Endothelial cell of umbilical vein (primary cell): ENCODE measurements around the gene RSPH3. TPM values are rescaled to one million over a fixed set of nuclear protein-coding genes. Genes with fewer than 3 reads are reported as not detected.

Source experiments
- BruUV-seq: library from RNA; stranded (reverse); fragments of 400-500 nt; replicated peaks from 2 replicates; lab custom pipeline; 2021; lab: Mats Ljungman, UMichigan
- CTCF ChIA-PET: fragments of 300-600, 350-600 bp; sonication (Branson Sonifier 250); formaldehyde crosslinking; loops from one replicate; lab custom pipeline; 2021; ENCODE audit warnings: antibody characterized with exemption, inconsistent platforms; lab: Charles Lee
- POLR2A ChIA-PET: fragments of 300-600, 350-600 bp; sonication (Branson Sonifier 250); formaldehyde crosslinking; loops from one replicate; lab custom pipeline; 2021; ENCODE audit warnings: antibody characterized with exemption, inconsistent platforms; lab: Charles Lee
- DNase-seq: peaks from one replicate; pipeline ENCODE4 v3.0.0-alpha.2; 2011; ENCODE audit warnings: low read depth, low spot score
- FAIRE-seq: peaks from 2 replicates; lab custom pipeline; 2011; peaks lifted over from hg19 to GRCh38; lab: Jason Lieb, UNC
- H2AFZ ChIP-seq: 2 replicates; pipeline ENCODE4 v1.6.0; 2012; ENCODE audit warnings: low read depth, low read length, control low read depth, inconsistent platforms
- H3K27ac ChIP-seq: 2 replicates; pipeline ENCODE4 v1.5.1; 2011; ENCODE audit warnings: low read depth, mild to moderate bottlenecking, control low read depth, low read length, moderate library complexity; ENCODE audit not compliant: insufficient read depth
- H3K27me3 ChIP-seq, 2 experiments: 2 replicates each; pipeline versions ENCODE4 v1.6.0 to v1.6.1; 2011; ENCODE audit warnings: low read length in 2 of 2, mixed read lengths in 1 of 2; ENCODE audit not compliant: control insufficient read depth in 2 of 2, insufficient read depth in 2 of 2
- H3K36me3 ChIP-seq, 2 experiments: 2 replicates in 1 of 2; 3 replicates in 1 of 2; pipeline ENCODE4 v1.5.1; 2011; ENCODE audit warnings: low read length in 2 of 2, mild to moderate bottlenecking in 1 of 2, moderate library complexity in 1 of 2; ENCODE audit not compliant: control insufficient read depth in 2 of 2, insufficient read depth in 2 of 2; ENCODE audit errors: extremely low read depth in 1 of 2
- H3K4me1 ChIP-seq: 3 replicates; pipeline ENCODE4 v1.5.1; 2011; ENCODE audit warnings: mild to moderate bottlenecking, low read length; ENCODE audit not compliant: control insufficient read depth, insufficient read depth; ENCODE audit errors: extremely low read depth
- H3K4me2 ChIP-seq: 2 replicates; pipeline ENCODE4 v1.6.1; 2011; ENCODE audit warnings: low read length, control low read depth, mixed read lengths; ENCODE audit not compliant: insufficient read depth
- H3K4me3 ChIP-seq, 3 experiments: fragments of 200-600 bp in 1 of 3; sonication (generic), shearing (Covaris generic) in 1 of 3; replicated peaks in 1 of 3; 2 replicates each; pipeline ENCODE4 v1.5.1; 2011 to 2016; ENCODE audit warnings: control low read depth in 3 of 3, low read length in 3 of 3, mild to moderate bottlenecking in 2 of 3, inconsistent platforms in 1 of 3, low read depth in 1 of 3, moderate library complexity in 1 of 3; ENCODE audit not compliant: insufficient read depth in 1 of 3
- H3K79me2 ChIP-seq: 2 replicates; pipeline ENCODE4 v1.6.0; 2012; ENCODE audit warnings: low read length, inconsistent platforms; ENCODE audit not compliant: control insufficient read depth, insufficient read depth
- H3K9ac ChIP-seq: replicated peaks from 2 replicates; pipeline ENCODE3; 2011; ENCODE audit warnings: low read length, control low read depth; ENCODE audit not compliant: insufficient read depth; ENCODE audit errors: extremely low read depth
- H3K9me1 ChIP-seq: replicated peaks from 3 replicates; pipeline ENCODE4 v1.6.0; 2011; ENCODE audit warnings: mild to moderate bottlenecking, low read length; ENCODE audit not compliant: control insufficient read depth, insufficient read depth; ENCODE audit errors: extremely low read depth
- H3K9me3 ChIP-seq: replicated peaks from 2 replicates; pipeline ENCODE4 v1.5.1; 2012; ENCODE audit warnings: low read length, inconsistent platforms; ENCODE audit not compliant: control insufficient read depth, insufficient read depth
- H4K20me1 ChIP-seq: replicated peaks from 2 replicates; pipeline ENCODE3; 2011; ENCODE audit warnings: mild to moderate bottlenecking, low read length; ENCODE audit not compliant: control insufficient read depth, insufficient read depth; ENCODE audit errors: extremely low read depth
- CTCF ChIP-seq, 2 donors: IDR thresholded peaks; 1 replicate in 1 of 2; 2 replicates in 1 of 2; pipeline ENCODE4 v1.5.1; 2011; ENCODE audit warnings: low read length in 2 of 2, mild to moderate bottlenecking in 2 of 2, moderate library complexity in 2 of 2, control low read depth in 1 of 2, inconsistent platforms in 1 of 2, low read depth in 1 of 2; ENCODE audit not compliant: insufficient read depth in 1 of 2; ENCODE audit errors: extremely low read depth in 1 of 2
- MYC ChIP-seq: IDR thresholded peaks from one replicate; pipeline ENCODE4 v1.6.1; 2011; ENCODE audit warnings: mild to moderate bottlenecking, low read depth, low read length
- POLR2AphosphoS5 ChIP-seq: IDR thresholded peaks from 2 replicates; pipeline ENCODE4 v1.6.1; 2012; ENCODE audit warnings: low read depth, mild to moderate bottlenecking, control low read depth, low read length, moderate library complexity; ENCODE audit not compliant: insufficient read depth
- dilution Hi-C: fragments of 300-500 bp; cut with MboI; formaldehyde crosslinking; loops from one replicate; pipeline ENCODE4 v1.15.0; 2019; ENCODE audit warnings: low sequenced_read_pairs; ENCODE audit not compliant: extremely low pct_ligation_motif_present
- intact Hi-C: fragments of 100-400 bp; cut with micrococcal nuclease; formaldehyde crosslinking; loops from one replicate; pipeline ENCODE4 v1.10.0; 2022
- polyA plus RNA-seq, 4 experiments: library from polyadenylated mRNA; depleted of rRNA in 3 of 4; stranded (reverse) in 3 of 4; unstranded in 1 of 4; fragments of >200 nt; gene quantifications; 2 replicates each; pipeline versions ENCODE4 v1.2.1 to v1.2.3, GENCODE V29; 2011 to 2012; ENCODE audit warnings: missing spikeins in 1 of 4
- total RNA-seq: library from RNA; stranded (reverse); gene quantifications from 2 replicates; pipeline ENCODE4 v1.2.3, GENCODE V29; 2021

The RSPH3 gene
- total and polyA plus RNA-seq, 2 donors (not counting 3 experiments of a cell fraction or from before 2014, with no cell fraction given): 0.66 to 3.3 TPM

DNA sequence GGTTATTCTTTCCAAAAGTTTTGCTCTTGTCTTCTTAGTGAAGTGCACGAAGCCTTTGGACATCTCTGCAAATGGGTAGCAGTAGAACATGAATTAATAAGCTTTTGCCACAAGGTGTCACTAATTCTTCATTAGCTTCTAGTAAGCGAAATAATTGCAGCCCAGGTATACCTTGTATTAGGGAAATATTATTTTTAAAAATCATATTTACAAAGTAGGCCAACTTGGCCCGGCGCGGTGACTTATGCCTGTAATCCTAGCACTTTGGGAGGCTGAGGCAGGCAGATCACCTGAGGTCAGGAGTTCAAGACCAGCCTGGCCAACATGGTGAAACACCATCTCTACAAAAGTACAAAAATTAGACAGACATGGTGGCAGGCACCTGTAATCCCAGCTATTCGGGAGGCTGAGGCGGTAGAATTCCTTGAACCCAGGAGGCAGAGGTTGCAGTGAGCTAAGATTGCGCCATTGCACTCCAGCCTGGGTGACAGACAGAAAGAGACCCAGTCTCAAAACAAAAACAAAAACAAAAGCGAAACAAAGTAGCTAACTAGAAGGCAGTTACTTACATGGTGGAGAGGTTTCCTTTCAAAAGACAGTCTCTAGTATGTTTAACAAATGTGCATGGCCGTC is 8.8 kb upstream of the RSPH3 start:
- no peaks in the 10 kb centered on the region for H3K9me1 ChIP-seq
- H3K4me3 ChIP-seq: no peak overlapping the region
- no peak overlapping the region for H3K9ac ChIP-seq
- FAIRE-seq (peak; percentile 59), DNase-seq (peak; percentile 30)
- H3K27me3 ChIP-seq: no peaks in the 10 kb centered on the region
- dilution Hi-C loops (no loop called here), intact Hi-C loops (loop anchor here (1.0 kb wide), 2 partner anchors 96 to 126 kb away; no protein-coding TSS in a partner anchor)
- H3K79me2 ChIP-seq: no peaks in the 10 kb centered on the region
- POLR2A ChIA-PET: interaction anchor here (0.6 kb wide), 1 partner anchor 317 kb away, joined by 3 read pairs; no protein-coding TSS in a partner anchor
- no peaks in the 10 kb centered on the region for H3K4me1 ChIP-seq
- CTCF ChIA-PET: interaction anchor here (0.7 to 4.9 kb wide), 22 partner anchors 9 to 646 kb away, joined by 3 to 165 read pairs (median 5); partner anchors contain the start of gene RSPH3
- TF ChIP-seq CTCF (IDR thresholded peaks at IDR 0.05; ENCODE audit: extremely low read depth in 1 of 2, insufficient read depth in 1 of 2, low read depth in 1 of 2, low read length in 2 of 2): peak; percentile 14 to 21
- TF ChIP-seq MYC: no peak
- H3K9me3 ChIP-seq: no peaks in the 10 kb centered on the region
- no peak overlapping the region for H3K4me2 ChIP-seq
- no peaks in the 10 kb centered on the region for H4K20me1 ChIP-seq
- H3K27ac ChIP-seq: no peak overlapping the region
- BruUV-seq: no TSS peak
- H3K36me3 ChIP-seq: no peaks in the 10 kb centered on the region
- H2AFZ ChIP-seq: no peak overlapping the region

GRCh38 chr6:159007510-159007909 is 7.5 kb upstream of the RSPH3 start:
- no TSS peak for BruUV-seq
- dilution Hi-C loops: no loop called here
- TF ChIP-seq CTCF (IDR thresholded peaks at IDR 0.05; ENCODE audit: extremely low read depth in 1 of 2, insufficient read depth in 1 of 2, low read depth in 1 of 2, low read length in 2 of 2) (no peak), POLR2AphosphoS5 (no peak)
- Histone ChIP-seq H3K9me3 (no peaks in the 10 kb centered on the region), H2AFZ (no peak overlapping the region), H3K27me3 (no peaks in the 10 kb centered on the region), H3K4me3 (no peak overlapping the region), H3K4me1 (no peaks in the 10 kb centered on the region), H4K20me1 (no peaks in the 10 kb centered on the region), H3K4me2 (no peak overlapping the region), H3K9me1 (no peaks in the 10 kb centered on the region), H3K9ac (no peak overlapping the region), H3K79me2 (no peaks in the 10 kb centered on the region), H3K36me3 (no peaks in the 10 kb centered on the region), H3K27ac (no peak overlapping the region)
- intact Hi-C loops: no loop called here
- no peak for FAIRE-seq
- POLR2A ChIA-PET: no interaction called here
- CTCF ChIA-PET: interaction anchor here (0.8 to 4.9 kb wide), 6 partner anchors 8 to 127 kb away, joined by 3 to 165 read pairs (median 6); no protein-coding TSS in a partner anchor
- DNase-seq: no peak
